DND-41 (cell line): ENCODE results near the gene PLEKHM3.

ENCODE experiments used
- ATAC-seq: fragments of 200-7000 bp; cut with Tn5 transposase; 3 replicates; pipeline ENCODE4 v1.9.1; 2021; ENCODE audit warnings: low read depth; ENCODE audit not compliant: insufficient read depth
- DNase-seq: peaks from one replicate; pipeline ENCODE4 v3.0.0-alpha.2; 2020
- H2AFZ ChIP-seq: 2 replicates; pipeline ENCODE4 v1.6.0; 2012; ENCODE audit warnings: low read depth, low read length
- H3K27ac ChIP-seq: 2 replicates; pipeline ENCODE4 v1.5.1; 2012; ENCODE audit warnings: low read length, inconsistent platforms
- H3K27me3 ChIP-seq: fragments of 200-600 bp; sonication (generic); 2 replicates; pipeline ENCODE4 v1.6.0; 2012; ENCODE audit warnings: low read length, mild to moderate bottlenecking, inconsistent platforms; ENCODE audit not compliant: insufficient read depth, poor library complexity
- H3K36me3 ChIP-seq: 2 replicates; pipeline ENCODE4 v1.5.1; 2012; ENCODE audit warnings: low read length, inconsistent platforms; ENCODE audit not compliant: insufficient read depth
- H3K4me1 ChIP-seq: 2 replicates; pipeline ENCODE4 v1.5.1; 2012; ENCODE audit warnings: mild to moderate bottlenecking, low read length; ENCODE audit not compliant: insufficient read depth
- H3K4me2 ChIP-seq: 2 replicates; pipeline ENCODE4 v1.6.0; 2012; ENCODE audit warnings: mild to moderate bottlenecking, moderate library complexity, low read length, inconsistent platforms; ENCODE audit not compliant: insufficient read depth
- H3K4me3 ChIP-seq, 2 experiments: fragments of 200-600 bp in 1 of 2; shearing (Covaris generic) in 1 of 2; 2 replicates each; pipeline ENCODE4 v1.5.1; 2012 to 2016; ENCODE audit warnings: inconsistent platforms in 2 of 2, low read length in 2 of 2, mild to moderate bottlenecking in 2 of 2, low read depth in 1 of 2, moderate library complexity in 1 of 2
- H3K79me2 ChIP-seq: 2 replicates; pipeline ENCODE4 v1.6.0; 2012; ENCODE audit warnings: low read length, inconsistent platforms; ENCODE audit not compliant: insufficient read depth
- H3K9ac ChIP-seq: 2 replicates; pipeline ENCODE4 v1.6.0; 2012; ENCODE audit warnings: low read depth, mild to moderate bottlenecking, inconsistent platforms, low read length, moderate library complexity
- H3K9me3 ChIP-seq: 2 replicates; pipeline ENCODE4 v1.5.1; 2012; ENCODE audit warnings: low read length, moderate library complexity, mild to moderate bottlenecking, inconsistent platforms; ENCODE audit not compliant: insufficient read depth, severe bottlenecking
- H4K20me1 ChIP-seq: 2 replicates; pipeline ENCODE4 v1.6.0; 2012; ENCODE audit warnings: low read length; ENCODE audit not compliant: insufficient read depth
- EZH2 ChIP-seq: IDR thresholded peaks from 3 replicates; pipeline ENCODE4 v1.6.1; 2012; ENCODE audit warnings: borderline replicate concordance, low read depth, mild to moderate bottlenecking, moderate library complexity, low read length, inconsistent platforms; ENCODE audit not compliant: severe bottlenecking
- TF ChIP-seq, protein P1 (sequence below): IDR thresholded peaks from 2 replicates; pipeline ENCODE4 v1.5.1; 2012; ENCODE audit warnings: borderline replicate concordance, low read length, moderate library complexity, mild to moderate bottlenecking; ENCODE audit not compliant: poor library complexity, severe bottlenecking; ENCODE audit errors: extremely low read depth

PLEKHM3 gene

GRCh38 chr2:208037564-208038487 lies 12.5 kb upstream of the PLEKHM3 start:
- TF ChIP-seq EZH2: no peak
- TF ChIP-seq, protein P1, sequence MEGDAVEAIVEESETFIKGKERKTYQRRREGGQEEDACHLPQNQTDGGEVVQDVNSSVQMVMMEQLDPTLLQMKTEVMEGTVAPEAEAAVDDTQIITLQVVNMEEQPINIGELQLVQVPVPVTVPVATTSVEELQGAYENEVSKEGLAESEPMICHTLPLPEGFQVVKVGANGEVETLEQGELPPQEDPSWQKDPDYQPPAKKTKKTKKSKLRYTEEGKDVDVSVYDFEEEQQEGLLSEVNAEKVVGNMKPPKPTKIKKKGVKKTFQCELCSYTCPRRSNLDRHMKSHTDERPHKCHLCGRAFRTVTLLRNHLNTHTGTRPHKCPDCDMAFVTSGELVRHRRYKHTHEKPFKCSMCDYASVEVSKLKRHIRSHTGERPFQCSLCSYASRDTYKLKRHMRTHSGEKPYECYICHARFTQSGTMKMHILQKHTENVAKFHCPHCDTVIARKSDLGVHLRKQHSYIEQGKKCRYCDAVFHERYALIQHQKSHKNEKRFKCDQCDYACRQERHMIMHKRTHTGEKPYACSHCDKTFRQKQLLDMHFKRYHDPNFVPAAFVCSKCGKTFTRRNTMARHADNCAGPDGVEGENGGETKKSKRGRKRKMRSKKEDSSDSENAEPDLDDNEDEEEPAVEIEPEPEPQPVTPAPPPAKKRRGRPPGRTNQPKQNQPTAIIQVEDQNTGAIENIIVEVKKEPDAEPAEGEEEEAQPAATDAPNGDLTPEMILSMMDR: no peak
- no peak overlapping the region for H3K27ac ChIP-seq
- no peak for DNase-seq
- no peak overlapping the region for H3K4me3 ChIP-seq
- no peaks in the 10 kb centered on the region for H3K9me3 ChIP-seq
- H3K9ac ChIP-seq: no peak overlapping the region
- H3K4me1 ChIP-seq: no peaks in the 10 kb centered on the region
- H4K20me1 ChIP-seq: no peaks in the 10 kb centered on the region
- H3K4me2 ChIP-seq: no peak overlapping the region
- no peak for ATAC-seq
- no peak overlapping the region for H2AFZ ChIP-seq
- H3K36me3 ChIP-seq: no peaks in the 10 kb centered on the region
- H3K79me2 ChIP-seq: no peaks in the 10 kb centered on the region
- H3K27me3 ChIP-seq: no peaks in the 10 kb centered on the region

DNA sequence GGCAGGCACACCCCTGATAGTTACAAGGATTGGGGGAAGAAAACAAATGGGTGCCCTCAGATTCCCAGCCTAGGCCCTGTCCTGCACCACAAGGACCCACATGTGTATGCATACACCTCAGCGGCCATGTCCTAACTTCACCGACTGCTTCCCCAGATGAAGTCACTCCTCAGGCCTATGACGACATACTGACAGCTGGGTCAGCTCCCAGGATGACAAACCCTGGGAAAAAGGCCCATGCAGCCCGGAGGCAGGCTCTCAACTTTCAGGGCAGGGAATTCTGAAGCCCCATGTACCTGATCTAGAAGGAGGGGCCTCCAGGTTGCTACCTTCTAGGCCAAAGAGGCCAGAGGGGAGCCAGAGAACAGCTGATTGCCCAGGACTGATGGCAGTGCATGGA lies 11.0 kb upstream of the PLEKHM3 start:
- ATAC-seq (no peak), DNase-seq (no peak)
- Histone ChIP-seq H2AFZ (no peak overlapping the region), H3K4me3 (no peak overlapping the region), H3K9ac (no peak overlapping the region), H3K79me2 (no peaks in the 10 kb centered on the region), H4K20me1 (no peaks in the 10 kb centered on the region), H3K36me3 (no peaks in the 10 kb centered on the region), H3K4me1 (no peaks in the 10 kb centered on the region), H3K9me3 (no peaks in the 10 kb centered on the region), H3K27ac (no peak overlapping the region), H3K4me2 (no peak overlapping the region), H3K27me3 (no peaks in the 10 kb centered on the region)
- TF ChIP-seq EZH2: no peak
- TF ChIP-seq, protein P1: no peak

DNA sequence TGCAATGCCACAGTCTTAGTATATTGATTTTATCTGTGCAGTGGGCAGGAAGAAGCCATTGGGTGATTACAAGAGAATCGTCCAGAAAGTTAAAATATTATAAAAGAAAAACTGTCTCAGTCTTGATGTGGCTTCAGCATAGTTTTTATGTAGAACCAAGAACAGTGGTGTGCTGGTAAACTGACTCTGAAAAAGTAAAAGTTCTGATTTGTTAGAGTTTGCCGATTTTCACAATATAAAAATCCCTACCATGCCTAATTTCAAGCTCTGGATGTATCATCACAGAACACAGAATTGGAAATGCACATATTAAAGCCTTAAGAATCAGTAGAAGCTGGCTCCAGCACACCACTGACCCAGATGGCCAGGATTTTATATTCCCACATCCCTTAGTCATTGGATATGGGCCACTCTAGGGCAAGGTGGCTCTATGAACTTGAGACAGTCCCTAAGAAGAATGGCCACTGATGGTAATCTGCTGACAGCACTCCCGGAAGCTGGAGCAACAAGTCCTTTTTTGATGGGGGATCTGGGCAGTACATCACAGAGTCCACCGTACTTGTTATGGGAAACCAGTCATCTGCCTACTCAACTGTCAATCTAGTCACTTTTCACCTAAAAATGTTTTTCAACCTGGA lies 9.3 kb upstream of the PLEKHM3 start:
- Histone ChIP-seq H4K20me1 (no peaks in the 10 kb centered on the region), H3K4me1 (no peaks in the 10 kb centered on the region), H3K4me2 (no peak overlapping the region), H3K9ac (no peak overlapping the region), H3K79me2 (no peaks in the 10 kb centered on the region), H3K9me3 (no peaks in the 10 kb centered on the region), H3K4me3 (no peak overlapping the region), H2AFZ (no peak overlapping the region), H3K27ac (no peak overlapping the region), H3K27me3 (no peaks in the 10 kb centered on the region), H3K36me3 (no peaks in the 10 kb centered on the region)
- ATAC-seq (no peak), DNase-seq (no peak)
- TF ChIP-seq, protein P1: no peak
- TF ChIP-seq EZH2: no peak
